ENCODE results near the gene UGDH.

GRCh38 chr4:39480902-39481695, 46.1 kb downstream of the UGDH start:
- TF ChIP-seq CTCF (IDR thresholded peaks at IDR 0.05; ENCODE audit: poor library complexity), result no peak
- TF ChIP-seq EZH2 (IDR thresholded peaks at IDR 0.05; ENCODE audit: borderline replicate concordance), result no peak
- no peak for TF ChIP-seq EZH2phosphoT487 (IDR thresholded peaks at IDR 0.05; ENCODE audit: low read depth, severe bottlenecking, unreplicated experiment)

Measured in hepatocyte (in vitro differentiated cells).